Stimulated activated naive B cell treated with anti-CD40 and anti-IgM and Interleukin-4, amounts not matched to agents 10 μg/mL and 1 μg/mL and 100 μg/mL, for 72 hours (primary cell): ENCODE measurements around the gene TENT5C.
A peak's percentile ranks its signal among the peaks of the same experiment; 100 is the strongest.

Source experiments
- ATAC-seq, 2 donors: fragments of 150-1000 bp; cut with Tn5 transposase; replicated peaks; 2 replicates each; pipeline ENCODE4 v1.10.0; 2021; ENCODE audit warnings: moderate library complexity in 1 of 2
- DNase-seq: peaks from one replicate; pipeline ENCODE4 v3.0.0; 2021
- H3K27ac Mint-ChIP-seq: one replicate; pipeline ENCODE4 v1.8.0; 2022; ENCODE audit warnings: mild to moderate bottlenecking, mixed read lengths
- H3K27me3 Mint-ChIP-seq, 2 donors: one replicate each; pipeline ENCODE4 v1.8.0; 2022; ENCODE audit warnings: mixed read lengths in 2 of 2
- H3K36me3 Mint-ChIP-seq, 2 donors: one replicate each; pipeline ENCODE4 v1.8.0; 2022; ENCODE audit warnings: mixed read lengths in 2 of 2, mild to moderate bottlenecking in 1 of 2
- H3K4me1 Mint-ChIP-seq, 2 donors: one replicate each; pipeline ENCODE4 v1.8.0; 2022; ENCODE audit warnings: mixed read lengths in 2 of 2, mild to moderate bottlenecking in 1 of 2
- H3K4me3 Mint-ChIP-seq, 2 donors: one replicate each; pipeline ENCODE4 v1.8.0; 2022; ENCODE audit warnings: mild to moderate bottlenecking in 2 of 2, mixed read lengths in 2 of 2, moderate library complexity in 1 of 2
- H3K9me3 Mint-ChIP-seq, 2 donors: one replicate each; pipeline ENCODE4 v1.8.0; 2022; ENCODE audit warnings: mixed read lengths in 2 of 2, mild to moderate bottlenecking in 1 of 2

The TENT5C gene

DNA sequence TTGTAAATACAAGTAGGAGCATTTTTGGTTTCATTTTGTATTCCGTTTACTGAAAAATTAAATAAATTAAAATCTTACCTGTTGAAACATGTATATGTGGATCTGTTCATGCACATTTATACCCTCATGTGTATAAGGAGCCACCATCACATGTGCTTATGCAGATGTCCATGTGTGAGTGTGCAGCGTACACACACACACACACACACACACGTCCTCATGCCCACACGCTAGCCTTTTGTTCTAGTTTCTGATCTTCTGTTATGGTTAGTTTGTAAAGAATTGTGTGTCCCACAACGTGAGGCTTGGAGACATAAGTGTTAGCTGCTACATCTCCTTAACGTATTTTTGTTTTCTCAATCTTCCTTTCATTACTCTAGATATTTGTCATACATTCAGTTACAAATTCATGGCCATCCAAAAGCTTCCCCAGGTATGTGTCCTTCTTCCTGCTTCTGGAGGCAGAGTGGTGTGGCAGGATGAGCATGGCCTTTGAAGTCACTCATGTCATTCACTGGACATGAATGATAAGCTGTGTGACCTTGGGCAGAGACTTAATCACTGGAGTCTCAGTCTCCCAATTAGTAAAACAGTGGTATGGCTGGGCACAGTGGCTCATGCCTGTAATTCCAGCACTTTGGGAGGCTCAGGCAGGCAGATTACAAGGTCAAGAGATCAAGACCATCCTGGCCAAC, 54.6 kb downstream of the TENT5C start:
- Mint-ChIP-seq H3K27ac (peak overlapping the region; percentile 32), H3K4me3 (peak overlapping the region in 1 of 2 donors; percentile 5), H3K27me3 (no peaks in the 10 kb centered on the region), H3K4me1 (peaks cover 70 to 91% of the 10 kb centered on the region in 2 donors), H3K36me3 (peaks cover 5 to 11% of the 10 kb centered on the region in 2 donors), H3K9me3 (peaks cover 4 to 6% of the 10 kb centered on the region in 2 donors)
- DNase-seq = no peak
- no peak for ATAC-seq

DNA sequence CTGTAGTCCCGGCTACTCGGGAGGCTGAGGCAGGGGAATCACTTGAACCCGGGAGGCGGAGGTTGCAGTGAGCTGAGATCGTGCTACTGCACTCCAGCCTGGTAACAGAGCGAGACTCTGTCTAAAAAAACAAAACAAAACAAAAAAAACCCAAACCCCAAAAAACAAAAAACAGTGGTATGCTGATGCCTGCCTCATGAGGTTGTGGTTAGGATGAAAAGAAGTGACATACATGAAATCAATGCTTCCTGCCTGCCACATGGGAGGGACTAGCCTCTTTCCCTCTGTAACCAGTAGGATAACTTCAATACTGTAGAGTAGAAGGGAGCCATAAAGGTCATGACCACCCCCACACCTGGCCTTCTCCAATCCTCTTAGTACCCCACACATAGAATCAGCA, 55.2 kb downstream of the TENT5C start:
- Mint-ChIP-seq H3K27ac (peak overlapping the region; percentile 32), H3K27me3 (no peaks in the 10 kb centered on the region), H3K36me3 (peaks cover 5 to 11% of the 10 kb centered on the region in 2 donors), H3K9me3 (peaks cover 4 to 6% of the 10 kb centered on the region in 2 donors), H3K4me3 (no peak overlapping the region), H3K4me1 (peaks cover 70 to 91% of the 10 kb centered on the region in 2 donors)
- ATAC-seq (peak in 1 of 2 donors; percentile 3), DNase-seq (no peak)

DNA sequence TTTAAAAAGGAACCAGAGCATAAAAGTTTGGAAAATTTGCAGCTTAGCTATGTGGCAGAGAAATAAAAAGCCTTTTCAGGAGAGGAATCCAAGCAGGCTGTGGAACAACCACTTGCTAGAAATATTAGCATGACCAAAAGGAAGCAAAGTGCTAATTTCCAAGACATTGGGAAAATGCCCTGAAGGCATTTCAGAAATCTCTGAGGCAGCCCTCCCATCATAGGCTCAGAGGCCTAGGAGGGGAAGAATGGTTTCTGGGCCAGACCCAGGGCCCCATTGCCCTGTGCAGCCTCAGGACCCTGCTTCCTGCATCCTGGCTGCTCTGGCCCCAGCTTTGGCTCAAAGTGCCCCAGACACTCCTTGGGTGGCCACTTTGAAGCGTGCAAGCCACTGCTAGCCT, 56.8 kb downstream of the TENT5C start:
- Mint-ChIP-seq H3K4me1 (peaks cover 64 to 91% of the 10 kb centered on the region in 2 donors), H3K27me3 (no peaks in the 10 kb centered on the region), H3K4me3 (no peak overlapping the region), H3K9me3 (peaks cover 5 to 6% of the 10 kb centered on the region in 2 donors), H3K27ac (peak overlapping the region; percentile 6), H3K36me3 (peaks cover 5 to 11% of the 10 kb centered on the region in 2 donors)
- DNase-seq (no peak), ATAC-seq (no peak)

DNA sequence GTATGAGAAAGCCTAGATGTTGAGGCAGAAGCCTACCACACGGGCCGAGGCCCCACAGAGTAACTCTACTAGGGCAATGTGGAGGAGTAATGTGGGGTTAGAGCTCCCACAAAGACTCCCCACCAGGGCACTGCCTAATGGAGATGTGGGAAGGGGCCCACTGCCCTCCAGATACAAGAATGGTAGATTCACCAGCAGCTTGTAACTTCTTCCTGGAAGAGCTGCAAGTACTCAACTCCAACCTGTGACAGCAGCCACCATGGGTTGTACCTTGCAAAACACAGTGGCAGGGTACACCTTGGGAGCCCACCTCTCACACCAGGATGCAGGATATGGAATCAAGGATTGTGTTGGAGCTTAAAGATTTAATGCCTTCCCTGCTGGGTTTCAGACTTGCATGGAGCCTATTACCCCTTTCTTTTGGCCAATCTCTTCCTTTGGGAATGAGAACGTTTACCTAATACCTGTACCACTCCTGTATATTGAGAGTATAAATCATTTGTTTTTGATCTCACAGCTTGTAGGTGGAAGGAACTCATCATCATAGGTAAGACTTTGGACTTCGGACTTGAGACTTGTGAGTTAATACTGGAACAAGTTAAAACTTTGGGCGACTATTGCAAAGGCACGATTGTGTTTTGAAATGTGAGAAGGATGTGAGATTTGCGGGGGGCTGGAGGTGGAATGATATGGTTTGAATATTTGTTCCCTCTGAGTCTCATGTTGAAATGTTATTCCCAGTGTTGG, 57.5 kb downstream of the TENT5C start:
- Mint-ChIP-seq H3K27me3 (no peaks in the 10 kb centered on the region), H3K36me3 (peaks cover 5 to 16% of the 10 kb centered on the region in 2 donors), H3K4me3 (peak overlapping the region in 1 of 2 donors; percentile 26), H3K9me3 (peaks cover 6 to 8% of the 10 kb centered on the region in 2 donors), H3K4me1 (peaks cover 66 to 93% of the 10 kb centered on the region in 2 donors), H3K27ac (peak overlapping the region; percentile 94)
- DNase-seq = no peak
- no peak for ATAC-seq

DNA sequence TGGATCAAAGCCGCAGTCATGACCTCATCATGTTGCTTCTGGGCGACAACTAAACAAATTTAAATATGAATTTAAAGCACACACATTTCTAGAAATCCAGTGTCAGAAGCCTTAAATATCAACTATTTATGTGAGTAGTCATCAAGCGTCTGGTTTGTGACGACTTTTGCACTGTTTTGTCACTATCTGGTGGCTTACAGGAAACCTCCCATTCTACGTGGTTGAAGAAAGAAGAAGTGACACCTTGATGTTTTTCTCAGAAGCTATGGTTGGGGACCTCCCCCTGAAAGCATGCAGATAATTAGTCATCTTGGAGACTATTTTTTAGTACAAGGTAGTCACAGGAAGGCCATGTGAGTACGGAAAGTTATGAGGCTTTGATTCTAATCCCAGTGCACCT, 58.5 kb downstream of the TENT5C start:
- DNase-seq (peak; percentile 81), ATAC-seq (peak; percentile 90 to 94)
- peak overlapping the region; percentile 55 to 60 for H3K4me3 Mint-ChIP-seq
- peaks cover 5 to 16% of the 10 kb centered on the region in 2 donors for H3K36me3 Mint-ChIP-seq
- H3K27me3 Mint-ChIP-seq = no peaks in the 10 kb centered on the region
- peaks cover 60 to 88% of the 10 kb centered on the region in 2 donors for H3K4me1 Mint-ChIP-seq
- peaks cover 6 to 8% of the 10 kb centered on the region in 2 donors for H3K9me3 Mint-ChIP-seq
- H3K27ac Mint-ChIP-seq = peak overlapping the region; percentile 94

DNA sequence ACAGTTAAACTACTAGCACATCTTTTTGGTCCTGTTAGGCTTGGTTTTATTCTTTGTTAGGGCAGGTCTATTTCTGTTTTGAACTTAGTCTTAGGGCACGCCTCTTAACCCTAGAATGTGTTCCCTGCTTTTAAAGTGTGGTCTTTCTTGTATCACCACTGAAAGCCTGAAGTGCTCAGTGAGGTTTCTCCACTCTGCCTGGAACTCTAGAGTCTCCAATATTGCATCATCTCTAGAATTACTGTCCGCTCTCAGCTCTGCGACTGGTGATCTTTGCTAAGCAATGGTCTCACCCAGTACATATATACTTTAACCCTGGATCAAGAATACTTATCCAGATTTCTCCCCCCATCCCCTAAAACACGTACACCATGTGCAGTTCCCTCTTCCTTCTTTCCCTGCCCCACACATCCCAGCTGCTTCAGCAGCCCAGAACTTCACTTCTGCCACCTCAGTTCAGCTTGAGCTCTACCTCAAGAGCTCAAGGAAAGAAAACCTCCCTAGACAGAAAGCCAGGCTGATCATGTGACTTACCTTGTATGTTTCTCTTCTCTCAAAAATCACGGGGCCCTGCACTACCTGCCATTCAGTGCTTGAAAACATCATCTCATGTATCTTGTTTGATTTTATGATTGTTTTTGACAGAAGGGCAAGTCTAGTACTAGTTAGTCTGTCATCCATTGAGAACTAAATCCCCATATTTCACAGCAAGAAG, 59.9 kb downstream of the TENT5C start:
- DNase-seq (no peak), ATAC-seq (no peak)
- no peaks in the 10 kb centered on the region for H3K27me3 Mint-ChIP-seq
- H3K4me3 Mint-ChIP-seq = peak overlapping the region; percentile 29 to 55
- peaks cover 5 to 16% of the 10 kb centered on the region in 2 donors for H3K36me3 Mint-ChIP-seq
- H3K27ac Mint-ChIP-seq = peak overlapping the region; percentile 94
- H3K4me1 Mint-ChIP-seq = peaks cover 54 to 86% of the 10 kb centered on the region in 2 donors
- H3K9me3 Mint-ChIP-seq = peaks cover 6 to 8% of the 10 kb centered on the region in 2 donors

DNA sequence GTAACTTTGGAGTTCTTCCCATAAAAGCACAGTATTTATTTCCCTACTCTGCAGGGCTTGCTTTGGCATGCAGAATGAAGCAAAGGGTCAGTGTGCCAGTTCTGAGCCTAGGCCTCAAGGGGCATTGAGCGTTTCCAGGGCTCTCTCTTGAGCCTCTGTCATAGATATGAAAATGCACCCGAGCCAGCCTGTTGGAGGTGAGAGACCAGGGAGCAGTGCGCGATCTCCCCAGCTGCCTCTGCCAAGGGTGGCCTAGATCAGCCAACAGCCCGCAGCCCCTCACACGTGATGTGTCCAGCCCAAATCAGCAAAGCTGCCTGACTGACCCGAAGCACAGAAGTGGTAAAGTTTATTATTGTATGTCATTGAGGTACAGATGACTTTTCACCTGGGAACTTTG, 63.7 kb downstream of the TENT5C start:
- no peak overlapping the region for H3K4me3 Mint-ChIP-seq

DNA sequence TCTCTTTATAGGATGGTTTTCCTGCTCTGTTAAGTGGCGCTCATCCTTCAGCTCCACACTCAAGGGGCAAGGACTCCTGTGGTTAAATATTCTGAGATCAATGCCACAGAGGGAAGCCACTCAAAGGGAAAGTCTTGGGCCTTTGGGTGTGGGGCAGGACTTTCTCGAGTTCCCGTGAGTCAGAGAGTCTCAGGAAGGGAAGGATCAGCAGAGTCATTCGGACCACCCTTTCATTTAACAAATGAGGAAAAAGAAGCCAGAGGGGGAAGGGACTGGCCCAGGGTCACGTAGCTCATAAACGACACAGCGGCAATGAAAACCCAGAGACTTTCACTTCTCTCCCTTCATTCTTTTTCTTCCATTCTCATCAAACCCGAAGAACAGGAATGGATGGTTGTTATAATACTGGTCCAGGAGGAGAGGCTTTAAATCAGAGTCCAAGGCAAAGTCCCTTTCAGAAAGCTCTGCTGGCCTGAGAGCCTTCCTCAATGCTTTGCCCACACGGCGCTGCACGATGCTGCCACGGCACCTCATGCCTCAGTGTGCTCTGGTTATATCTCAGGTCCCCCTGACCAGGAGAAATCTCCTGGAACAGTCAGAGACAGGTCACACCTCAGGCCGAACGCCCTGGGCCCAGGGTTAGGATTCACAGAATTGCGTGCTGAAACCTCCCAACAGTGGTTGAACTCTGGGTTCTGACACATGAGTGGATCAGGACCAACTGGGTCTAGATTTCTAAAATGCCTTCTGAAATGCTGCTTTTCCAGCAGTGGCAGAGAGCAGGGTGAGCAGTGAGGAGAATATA, 65.3 kb downstream of the TENT5C start:
- H3K27me3 Mint-ChIP-seq = no peaks in the 10 kb centered on the region
- H3K9me3 Mint-ChIP-seq = peaks cover 0 to 4% of the 10 kb centered on the region in 2 donors
- peak overlapping the region; percentile 82 for H3K27ac Mint-ChIP-seq
- H3K4me3 Mint-ChIP-seq = no peak overlapping the region
- DNase-seq (no peak), ATAC-seq (no peak)
- H3K36me3 Mint-ChIP-seq = peaks cover 0 to 5% of the 10 kb centered on the region in 2 donors
- peaks cover 50 to 77% of the 10 kb centered on the region in 2 donors for H3K4me1 Mint-ChIP-seq

More for the DNA sequence above, 63.7 kb downstream of the TENT5C start:
- H3K27ac Mint-ChIP-seq = no peak overlapping the region
- H3K27me3 Mint-ChIP-seq = no peaks in the 10 kb centered on the region
- H3K9me3 Mint-ChIP-seq = peaks cover 0 to 4% of the 10 kb centered on the region in 2 donors
- peaks cover 0 to 5% of the 10 kb centered on the region in 2 donors for H3K36me3 Mint-ChIP-seq
- no peak for DNase-seq
- peaks cover 59 to 90% of the 10 kb centered on the region in 2 donors for H3K4me1 Mint-ChIP-seq
- no peak for ATAC-seq

DNA sequence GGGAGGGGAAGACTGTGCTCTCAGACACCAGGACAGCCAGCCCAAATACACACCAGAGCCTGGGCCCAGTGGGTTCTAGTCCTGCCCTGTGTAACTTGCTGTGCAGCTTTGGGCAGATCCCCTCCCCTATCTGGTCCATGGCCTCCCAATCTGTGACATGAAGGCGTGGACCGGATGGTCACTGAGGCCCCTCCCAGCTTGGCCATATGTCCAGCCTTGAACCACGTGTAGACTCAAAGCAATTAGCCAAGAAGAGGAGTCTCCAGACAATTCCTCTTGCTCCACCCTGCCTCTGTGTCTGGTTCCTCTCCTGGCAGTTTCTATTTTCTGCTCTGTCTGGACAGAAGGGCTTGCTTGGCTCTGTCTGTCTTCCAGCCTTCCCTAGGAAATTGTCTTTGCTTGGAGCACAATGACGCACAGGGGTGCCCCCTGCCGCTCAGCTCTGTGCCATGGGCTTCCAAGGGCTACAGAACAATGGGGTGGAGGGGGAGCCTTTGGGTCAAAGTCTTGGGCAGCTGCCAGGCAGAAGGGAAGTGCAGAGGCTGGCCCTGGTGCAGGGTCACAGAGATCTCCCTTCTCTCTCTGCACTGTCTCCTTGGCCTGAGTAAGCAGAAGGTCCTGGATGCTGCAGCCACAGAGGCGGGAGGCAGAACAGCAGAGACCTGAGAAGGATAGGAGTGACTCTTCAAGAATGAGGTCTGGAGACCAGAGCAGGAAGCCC, 66.1 kb downstream of the TENT5C start:
- H3K27ac Mint-ChIP-seq = peak overlapping the region; percentile 10
- H3K4me3 Mint-ChIP-seq = no peak overlapping the region
- peaks cover 0 to 4% of the 10 kb centered on the region in 2 donors for H3K9me3 Mint-ChIP-seq
- peaks cover 50 to 75% of the 10 kb centered on the region in 2 donors for H3K4me1 Mint-ChIP-seq
- H3K36me3 Mint-ChIP-seq = peaks cover 0 to 5% of the 10 kb centered on the region in 2 donors
- no peak for DNase-seq
- no peak for ATAC-seq
- H3K27me3 Mint-ChIP-seq = no peaks in the 10 kb centered on the region

DNA sequence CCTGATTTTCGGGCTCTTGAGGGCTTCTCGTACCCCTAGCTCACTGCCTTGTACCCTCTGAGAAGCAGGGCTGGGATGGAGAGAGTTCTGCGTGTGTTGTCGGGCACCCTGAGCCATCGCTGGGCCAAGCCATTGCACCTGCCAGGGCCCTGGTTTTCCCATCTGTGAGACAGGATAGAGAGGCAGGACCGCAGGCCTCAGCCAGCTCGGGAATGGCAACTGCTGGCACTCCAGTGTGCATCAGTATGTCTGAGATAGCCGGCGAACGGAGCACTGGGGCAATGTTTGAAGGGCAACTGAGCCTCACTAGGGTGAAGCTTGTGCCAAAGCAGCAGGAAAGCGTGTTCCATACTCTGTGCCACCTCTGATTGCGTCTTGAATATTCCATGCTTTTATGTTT, 66.9 kb downstream of the TENT5C start:
- Mint-ChIP-seq H3K4me1 (peaks cover 49 to 75% of the 10 kb centered on the region in 2 donors), H3K27me3 (peaks cover 0 to 1% of the 10 kb centered on the region in 2 donors), H3K27ac (no peak overlapping the region), H3K36me3 (peaks cover 0 to 4% of the 10 kb centered on the region in 2 donors), H3K4me3 (no peak overlapping the region), H3K9me3 (peaks cover 0 to 2% of the 10 kb centered on the region in 2 donors)
- DNase-seq = no peak
- ATAC-seq = no peak

DNA sequence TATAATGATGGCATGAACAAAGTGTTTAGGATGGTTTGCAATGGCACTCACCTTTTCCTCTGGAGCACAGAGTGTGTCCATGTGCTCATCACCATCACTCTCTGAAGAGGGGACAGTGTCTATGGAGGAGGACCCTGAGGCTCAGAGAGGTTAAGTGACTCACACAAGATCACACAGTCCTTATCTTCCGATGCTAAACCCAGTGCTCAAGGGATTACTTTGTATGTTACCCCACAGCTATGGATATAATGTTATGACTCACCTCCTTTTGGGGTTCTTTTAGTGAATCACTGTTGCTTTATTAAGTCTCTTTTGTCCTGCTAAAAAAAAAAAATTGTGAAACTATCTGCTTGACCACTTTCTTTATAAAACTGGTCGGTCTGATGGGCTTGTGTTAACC, 67.6 kb downstream of the TENT5C start:
- Mint-ChIP-seq H3K36me3 (no peaks in the 10 kb centered on the region), H3K27me3 (peaks cover 0 to 6% of the 10 kb centered on the region in 2 donors), H3K27ac (no peak overlapping the region), H3K4me3 (no peak overlapping the region), H3K9me3 (no peaks in the 10 kb centered on the region), H3K4me1 (peaks cover 47 to 74% of the 10 kb centered on the region in 2 donors)
- DNase-seq (no peak), ATAC-seq (peak; percentile 23 to 46)

DNA sequence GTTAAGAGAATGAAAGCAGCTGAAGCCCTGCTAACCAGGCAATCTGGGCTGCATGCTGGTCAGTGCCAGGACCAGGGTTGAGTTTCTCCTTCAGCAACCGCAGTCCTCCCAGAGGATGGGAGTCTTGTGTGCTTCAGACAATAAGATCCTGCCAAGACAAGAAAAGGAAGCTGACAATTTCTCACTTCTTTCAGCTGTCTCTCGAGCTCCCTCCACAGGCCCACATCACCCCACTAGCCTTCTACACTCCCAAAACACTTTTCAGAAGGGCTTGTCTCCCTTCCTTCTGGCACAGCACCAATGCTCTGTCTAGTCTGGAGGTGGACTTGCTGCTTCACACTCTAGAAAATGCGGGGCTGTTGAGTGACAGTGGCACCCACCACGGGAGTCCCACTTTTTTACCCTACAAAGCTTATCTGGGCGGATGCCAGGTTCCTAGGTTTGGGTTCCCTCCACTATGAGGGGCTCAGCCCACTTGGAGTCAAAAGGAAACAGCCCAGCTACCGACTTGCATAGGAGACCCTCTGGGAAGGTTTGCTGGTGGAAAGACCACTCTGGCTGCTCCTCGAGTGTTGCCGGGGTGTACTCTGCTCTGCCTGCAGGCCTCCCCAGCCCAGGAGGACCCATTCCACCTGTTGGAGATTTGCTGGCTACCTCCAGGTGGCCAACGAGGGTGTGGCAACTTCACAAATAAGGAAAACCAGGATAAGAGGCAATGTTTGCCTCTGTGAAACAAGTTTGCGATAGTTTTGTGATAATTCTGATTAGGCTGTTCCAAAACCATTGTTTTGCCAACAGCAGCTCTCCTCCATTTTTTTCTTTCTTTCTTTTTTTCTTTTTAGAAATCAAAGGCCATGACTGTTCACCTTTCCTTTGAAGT, 68.9 kb downstream of the TENT5C start:
- ATAC-seq (peak; percentile 67 to 69), DNase-seq (no peak)
- H3K27ac Mint-ChIP-seq = peak overlapping the region; percentile 81
- H3K27me3 Mint-ChIP-seq = peaks cover 0 to 6% of the 10 kb centered on the region in 2 donors
- H3K4me1 Mint-ChIP-seq = peaks cover 47 to 65% of the 10 kb centered on the region in 2 donors
- no peak overlapping the region for H3K4me3 Mint-ChIP-seq
- H3K9me3 Mint-ChIP-seq = no peaks in the 10 kb centered on the region
- H3K36me3 Mint-ChIP-seq = no peaks in the 10 kb centered on the region
